SJCRH30 (cell line): ENCODE data around the gene TAF7. TPM values are rescaled to one million over a fixed set of nuclear protein-coding genes. Genes with fewer than 3 reads are reported as not detected.
"Not testable (repeated sequence)": the region's sequence is repeated elsewhere in the genome, so short reads cannot be mapped to it uniquely, and the experiment has no call there.

ENCODE experiments used
- DNase-seq, 2 experiments: peaks; one replicate each; pipeline ENCODE4 v3.0.0-alpha.2; 2015 to 2020
- H3K27ac ChIP-seq: fragments of 250-450 bp; sonication (Bioruptor Pico); 2 replicates; pipeline ENCODE4 v1.5.1; 2020; ENCODE audit warnings: mild to moderate bottlenecking, moderate library complexity
- H3K27me3 ChIP-seq: fragments of 250-450 bp; sonication (Bioruptor Pico); 2 replicates; pipeline ENCODE4 v1.5.1; 2020; ENCODE audit warnings: mild to moderate bottlenecking, moderate library complexity
- H3K36me3 ChIP-seq: fragments of 250-450 bp; sonication (Bioruptor Pico); 2 replicates; pipeline ENCODE4 v1.5.1; 2020; ENCODE audit warnings: mild to moderate bottlenecking, moderate library complexity
- H3K4me1 ChIP-seq: fragments of 250-450 bp; sonication (Bioruptor Pico); 2 replicates; pipeline ENCODE4 v1.5.1; 2020; ENCODE audit warnings: mild to moderate bottlenecking, moderate library complexity
- H3K4me3 ChIP-seq: fragments of 250-450 bp; sonication (Bioruptor Pico); 2 replicates; pipeline ENCODE4 v1.5.1; 2020; ENCODE audit warnings: mild to moderate bottlenecking, moderate library complexity
- H3K9me3 ChIP-seq: fragments of 250-450 bp; sonication (Bioruptor Pico); replicated peaks from 2 replicates; pipeline ENCODE4 v1.5.1; 2020; ENCODE audit warnings: mild to moderate bottlenecking, moderate library complexity
- total RNA-seq: library from RNA; depleted of rRNA; stranded (reverse); fragments of >200 nt; shearing (Covaris generic); gene quantifications from 2 replicates; pipeline ENCODE4 v1.2.3, GENCODE V29; 2014

The TAF7 gene
- total RNA-seq, 1 experiment from 2014 or later: 130 TPM

- not testable (repeated sequence) for H3K4me3 ChIP-seq, H3K36me3 ChIP-seq, H3K9me3 ChIP-seq, DNase-seq, H3K27ac ChIP-seq, H3K4me1 ChIP-seq, H3K27me3 ChIP-seq
Measured at GRCh38 chr5:141346017-141346416, 25.4 kb upstream of the TAF7 start.

GRCh38 chr5:141345327-141345726, 24.7 kb upstream of the TAF7 start:
- Histone ChIP-seq H3K4me3 (no peak overlapping the region), H3K27me3 (no peaks in the 10 kb centered on the region), H3K36me3 (no peaks in the 10 kb centered on the region)

GRCh38 chr5:141343953-141344463, 23.4 kb upstream of the TAF7 start:
- no peaks in the 10 kb centered on the region for H3K27me3 ChIP-seq
- H3K4me3 ChIP-seq: no peak overlapping the region
- no peak overlapping the region for H3K27ac ChIP-seq

More at GRCh38 chr5:141345327-141345726, 24.7 kb upstream of the TAF7 start:
- peaks cover 3% of the 10 kb centered on the region; the same call in 1 of the 2 replicates for H3K9me3 ChIP-seq
- no peak for DNase-seq
- H3K4me1 ChIP-seq: no peaks in the 10 kb centered on the region
- no peak overlapping the region for H3K27ac ChIP-seq

GRCh38 chr5:141343242-141343952, 22.8 kb upstream of the TAF7 start, which contains the start of gene PCDHGA3:
PCDHGA3 (plus strand) TSS chr5:141343829; CDS start chr5:141344034, 205 bp downstream.
- peaks cover 3% of the 10 kb centered on the region; the same call in 1 of the 2 replicates for H3K9me3 ChIP-seq

More at GRCh38 chr5:141343953-141344463, 23.4 kb upstream of the TAF7 start:
- Histone ChIP-seq H3K36me3 (no peaks in the 10 kb centered on the region), H3K9me3 (peaks cover 3% of the 10 kb centered on the region; the same call in 1 of the 2 replicates), H3K4me1 (no peaks in the 10 kb centered on the region)
- no peak for DNase-seq

GRCh38 chr5:141342773-141343172, 22.2 kb upstream of the TAF7 start:
- Histone ChIP-seq H3K4me3 (no peak overlapping the region), H3K27ac (no peak overlapping the region), H3K9me3 (0 out of 2 replicates have a peak, but pooled peaks cover 3% of the 10 kb centered on the region), H3K27me3 (no peaks in the 10 kb centered on the region), H3K36me3 (no peaks in the 10 kb centered on the region), H3K4me1 (no peaks in the 10 kb centered on the region)
- no peak for DNase-seq

More at GRCh38 chr5:141343242-141343952, 22.8 kb upstream of the TAF7 start, which contains the start of gene PCDHGA3:
- no peaks in the 10 kb centered on the region for H3K36me3 ChIP-seq
- no peak within 1 kb of the TSS for H3K27ac ChIP-seq
- no peaks in the 10 kb centered on the region for H3K4me1 ChIP-seq
- H3K27me3 ChIP-seq: no peaks in the 10 kb centered on the region
- no peak within 1 kb of the TSS for H3K4me3 ChIP-seq
- DNase-seq: peak in 1 of 2 experiments; percentile 48

GRCh38 chr5:141340781-141341354, 20.3 kb upstream of the TAF7 start:
- not testable (repeated sequence) for H3K9me3 ChIP-seq, H3K4me3 ChIP-seq, H3K27me3 ChIP-seq, H3K36me3 ChIP-seq, H3K4me1 ChIP-seq, H3K27ac ChIP-seq, DNase-seq

GRCh38 chr5:141338538-141339306, 18.1 kb upstream of the TAF7 start, which contains the start of gene PCDHGA2:
PCDHGA2 (plus strand) TSS chr5:141338760.
- no peak within 1 kb of the TSS for H3K4me3 ChIP-seq
- H3K4me1 ChIP-seq: no peaks in the 10 kb centered on the region
- H3K27ac ChIP-seq: no peak within 1 kb of the TSS
- DNase-seq: peak; percentile 31 to 57
- no peaks in the 10 kb centered on the region for H3K27me3 ChIP-seq
- H3K9me3 ChIP-seq: 0 out of 2 replicates have a peak, but pooled peaks cover 4% of the 10 kb centered on the region
- no peaks in the 10 kb centered on the region for H3K36me3 ChIP-seq

- H3K36me3 ChIP-seq, DNase-seq, H3K4me3 ChIP-seq, H3K27ac ChIP-seq, H3K27me3 ChIP-seq, H3K4me1 ChIP-seq: not testable (repeated sequence)
- peaks cover 13% of the 10 kb centered on the region; the same call in 1 of the 2 replicates for H3K9me3 ChIP-seq
Measured at GRCh38 chr5:141332571-141332970, 12.0 kb upstream of the TAF7 start.

- H3K9me3 ChIP-seq: peaks cover 9% of the 10 kb centered on the region; the same call in 1 of the 2 replicates
- no peaks in the 10 kb centered on the region for H3K27me3 ChIP-seq
- no peaks in the 10 kb centered on the region for H3K36me3 ChIP-seq
- no peaks in the 10 kb centered on the region for H3K4me1 ChIP-seq
- peak within 1 kb of the TSS; percentile 56 for H3K4me3 ChIP-seq
- DNase-seq: peak; percentile 62 to 74
- H3K27ac ChIP-seq: peak within 1 kb of the TSS; percentile 38; the same call in 1 of the 2 replicates
Measured at GRCh38 chr5:141330299-141331080, 9.9 kb upstream of the TAF7 start, which contains the start of gene PCDHGA1. PCDHGA1 (plus strand) TSS chr5:141330514.

GRCh38 chr5:141328231-141328630, 7.6 kb upstream of the TAF7 start:
- no peak overlapping the region for H3K4me3 ChIP-seq
- H3K9me3 ChIP-seq: peaks cover 5% of the 10 kb centered on the region; the same call in 1 of the 2 replicates
- no peaks in the 10 kb centered on the region for H3K4me1 ChIP-seq
- no peak overlapping the region for H3K27ac ChIP-seq
- H3K27me3 ChIP-seq: no peaks in the 10 kb centered on the region
- H3K36me3 ChIP-seq: no peaks in the 10 kb centered on the region
- DNase-seq: no peak

GRCh38 chr5:141326088-141326854, 5.7 kb upstream of the TAF7 start:
- no peak for DNase-seq
- H3K9me3 ChIP-seq: peaks cover 10% of the 10 kb centered on the region; the same call in 1 of the 2 replicates
- no peak overlapping the region for H3K27ac ChIP-seq
- no peaks in the 10 kb centered on the region for H3K27me3 ChIP-seq
- no peaks in the 10 kb centered on the region for H3K4me1 ChIP-seq
- H3K4me3 ChIP-seq: no peak overlapping the region
- no peaks in the 10 kb centered on the region for H3K36me3 ChIP-seq

GRCh38 chr5:141322261-141322660, 1.7 kb upstream of the TAF7 start:
- Histone ChIP-seq H3K4me1 (no peaks in the 10 kb centered on the region), H3K36me3 (peaks cover 26% of the 10 kb centered on the region), H3K9me3 (peaks cover 31% of the 10 kb centered on the region), H3K27me3 (no peaks in the 10 kb centered on the region), H3K27ac (no peak overlapping the region), H3K4me3 (no peak overlapping the region)
- no peak for DNase-seq

- H3K36me3 ChIP-seq: peaks cover 40% of the 10 kb centered on the region
- H3K27me3 ChIP-seq: no peaks in the 10 kb centered on the region
- H3K4me3 ChIP-seq: peak overlapping the region; percentile 82
- H3K9me3 ChIP-seq: peaks cover 37% of the 10 kb centered on the region
- DNase-seq: no peak
- H3K27ac ChIP-seq: peak overlapping the region; percentile 94
- H3K4me1 ChIP-seq: no peaks in the 10 kb centered on the region
Measured at GRCh38 chr5:141319699-141320098, 885 bp downstream of the TAF7 start.
